ENCODE results near the gene C1GALT1. TPM values are rescaled to one million over a fixed set of nuclear protein-coding genes. Genes with fewer than 3 reads are reported as not detected.

The C1GALT1 gene
- total RNA-seq, 1 experiment from 2014 or later: 27.2 TPM

DNA sequence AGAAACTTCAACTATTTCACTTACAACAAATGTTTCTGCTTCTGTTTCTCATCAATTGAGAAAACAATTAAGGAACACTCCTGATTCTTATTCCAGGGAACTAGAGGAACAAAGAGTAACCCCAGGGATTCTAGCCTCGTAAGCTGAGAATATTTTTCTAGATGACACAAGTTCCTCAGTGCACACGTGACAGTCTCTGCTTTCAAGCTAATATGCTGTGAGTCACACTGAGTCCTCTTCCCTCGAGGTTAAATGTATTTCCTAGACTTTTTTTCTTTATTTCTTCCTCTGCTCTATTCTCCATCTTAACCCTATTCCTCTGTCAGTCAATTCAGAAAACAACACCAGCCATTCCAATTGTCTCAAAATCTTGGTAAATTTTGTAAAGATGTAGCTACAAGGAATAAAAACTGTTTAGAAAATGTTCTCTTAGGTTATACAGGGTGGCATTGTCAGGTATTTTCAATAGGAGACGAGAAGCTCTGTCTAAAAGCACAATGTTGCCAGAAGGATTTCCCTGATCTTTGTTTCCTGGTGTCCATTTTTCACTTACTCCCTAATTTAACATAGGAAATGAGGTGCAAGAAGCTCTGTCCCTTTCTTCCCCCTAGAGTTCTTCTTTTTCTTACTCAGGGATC, 5.8 kb upstream of the C1GALT1 start:
- Histone ChIP-seq H3K9me3 (ENCODE audit: control insufficient read depth in 1 of 2, insufficient read depth in 1 of 2, low read depth in 1 of 2, low read length in 2 of 2) (0 out of 4 replicates have a peak, but pooled peaks cover 0 to 3% of the 10 kb centered on the region in 2 experiments), H3K27ac (ENCODE audit: low read depth, low read length) (peak overlapping the region; percentile 62), H3K9me2 (ENCODE audit: insufficient read depth) (no peaks in the 10 kb centered on the region), H3K9ac (ENCODE audit: low read length) (peak overlapping the region; percentile 67), H3K36me3 (ENCODE audit: control insufficient read depth in 1 of 2, insufficient read depth in 2 of 2, low read length in 2 of 2) (no peaks in the 10 kb centered on the region), H3K4me1 (ENCODE audit: control insufficient read depth in 1 of 2, insufficient read depth in 2 of 2, low read length in 2 of 2) (peaks cover 35 to 53% of the 10 kb centered on the region in 2 experiments), H3K4me2 (ENCODE audit: low read length) (peak overlapping the region; percentile 80), H3K4me3 (replicated peaks in 1 of 2; ENCODE audit: low read depth in 1 of 2, low read length in 2 of 2) (peak overlapping the region; percentile 1 to 36; a peak in 2 of 4 replicates), H3K79me2 (ENCODE audit: insufficient read depth, low read length) (no peaks in the 10 kb centered on the region), H4K20me1 (ENCODE audit: insufficient read depth) (no peaks in the 10 kb centered on the region), H2AFZ (ENCODE audit: low read depth, low read length, poor library complexity, severe bottlenecking) (peak overlapping the region; percentile 34), H3K27me3 (ENCODE audit: insufficient read depth, low read length) (no peaks in the 10 kb centered on the region)
- ATAC-seq (peak; percentile 83), DNase-seq (ENCODE audit: low read depth, low spot score) (peak; percentile 76)
- intact Hi-C loops (cut with micrococcal nuclease): no loop called here
- ChIA-PET POLR2A (interaction anchor here (1.1 kb wide), 1 partner anchor 77 kb away, joined by 3 read pairs; no protein-coding TSS in a partner anchor), RAD21 (ENCODE audit: low non-redundant PET in 1 of 2, low total read pairs in 2 of 2, uncharacterized antibody in 2 of 2, unreplicated experiment in 2 of 2) (no interaction called here), CTCF (interaction anchor here (0.7 to 1.1 kb wide), 2 partner anchors 73 to 248 kb away, joined by 3 read pairs; no protein-coding TSS in a partner anchor)
- BruUV-seq (replicated peaks): no TSS peak
- TF ChIP-seq JUND (IDR thresholded peaks at IDR 0.05) (peak; percentile 71), POLR2AphosphoS5 (IDR thresholded peaks at IDR 0.05; ENCODE audit: low read depth, low read length) (peak; percentile 37; the same call in 1 of the 2 replicates), EGR1 (IDR thresholded peaks at IDR 0.05; ENCODE audit: low read depth) (no peak), CEBPB (IDR thresholded peaks at IDR 0.05; ENCODE audit: low read depth) (0 out of 2 replicates have a peak, but pooled peaks have one; percentile 43), FOSL1 (IDR thresholded peaks at IDR 0.05; ENCODE audit: low read depth) (peak; percentile 74), SP1 (IDR thresholded peaks at IDR 0.05; ENCODE audit: low read depth) (peak; percentile 63), EZH2phosphoT487 (IDR thresholded peaks at IDR 0.05; ENCODE audit: borderline replicate concordance) (no peak), CBX3 (IDR thresholded peaks at IDR 0.05; ENCODE audit: low read depth) (peak; percentile 66; the same call in 1 of the 2 replicates)
- TF ChIP-seq, protein P1, sequence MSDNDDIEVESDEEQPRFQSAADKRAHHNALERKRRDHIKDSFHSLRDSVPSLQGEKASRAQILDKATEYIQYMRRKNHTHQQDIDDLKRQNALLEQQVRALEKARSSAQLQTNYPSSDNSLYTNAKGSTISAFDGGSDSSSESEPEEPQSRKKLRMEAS (IDR thresholded peaks at IDR 0.05): peak; percentile 77

DNA sequence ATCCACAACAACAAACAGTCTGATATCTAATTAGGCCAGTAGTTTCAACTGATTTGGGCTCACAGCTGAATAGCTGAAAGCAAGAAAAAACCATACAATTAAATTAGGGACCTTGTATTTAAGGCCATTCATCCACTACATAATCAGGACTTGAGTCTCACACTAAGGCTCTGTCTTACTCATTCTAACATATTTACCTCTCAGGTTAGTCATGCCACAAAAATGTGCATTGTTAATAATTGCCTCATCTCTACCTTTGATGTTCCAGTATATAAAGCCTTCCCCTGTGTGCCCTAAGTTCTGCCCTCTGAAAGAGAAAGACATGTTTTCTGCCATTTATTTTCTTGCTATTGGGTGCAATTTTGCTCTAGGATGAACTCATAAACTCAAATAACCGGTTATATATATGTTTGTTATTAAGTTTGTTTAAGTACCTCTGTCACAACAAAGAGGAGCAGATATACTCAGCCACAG, 5.3 kb upstream of the C1GALT1 start:
- ChIA-PET RAD21 (ENCODE audit: low non-redundant PET in 1 of 2, low total read pairs in 2 of 2, uncharacterized antibody in 2 of 2, unreplicated experiment in 2 of 2) (no interaction called here), CTCF (interaction anchor here (0.7 to 1.1 kb wide), 2 partner anchors 74 to 247 kb away, joined by 3 read pairs; no protein-coding TSS in a partner anchor), POLR2A (interaction anchor here (1.1 kb wide), 1 partner anchor 78 kb away, joined by 3 read pairs; no protein-coding TSS in a partner anchor)
- DNase-seq (ENCODE audit: low read depth, low spot score) (peak; percentile 94), ATAC-seq (peak; percentile 79)
- H3K27me3 ChIP-seq (ENCODE audit: insufficient read depth, low read length): no peaks in the 10 kb centered on the region
- peak overlapping the region; percentile 62 for H3K27ac ChIP-seq (ENCODE audit: low read depth, low read length)
- H3K4me3 ChIP-seq (replicated peaks in 1 of 2; ENCODE audit: low read depth in 1 of 2, low read length in 2 of 2): peak overlapping the region; percentile 1 to 36; a peak in 2 of 4 replicates
- peak overlapping the region; percentile 80 for H3K4me2 ChIP-seq (ENCODE audit: low read length)
- 0 out of 4 replicates have a peak, but pooled peaks cover 0 to 3% of the 10 kb centered on the region in 2 experiments for H3K9me3 ChIP-seq (ENCODE audit: control insufficient read depth in 1 of 2, insufficient read depth in 1 of 2, low read depth in 1 of 2, low read length in 2 of 2)
- no peaks in the 10 kb centered on the region for H4K20me1 ChIP-seq (ENCODE audit: insufficient read depth)
- no TSS peak for BruUV-seq (replicated peaks)
- no peaks in the 10 kb centered on the region for H3K36me3 ChIP-seq (ENCODE audit: control insufficient read depth in 1 of 2, insufficient read depth in 2 of 2, low read length in 2 of 2)
- intact Hi-C loops (cut with micrococcal nuclease): no loop called here
- no peaks in the 10 kb centered on the region for H3K79me2 ChIP-seq (ENCODE audit: insufficient read depth, low read length)
- peak overlapping the region; percentile 67 for H3K9ac ChIP-seq (ENCODE audit: low read length)
- no peaks in the 10 kb centered on the region for H3K9me2 ChIP-seq (ENCODE audit: insufficient read depth)
- peaks cover 35 to 56% of the 10 kb centered on the region in 2 experiments for H3K4me1 ChIP-seq (ENCODE audit: control insufficient read depth in 1 of 2, insufficient read depth in 2 of 2, low read length in 2 of 2)
- peak overlapping the region; percentile 59 for H2AFZ ChIP-seq (ENCODE audit: low read depth, low read length, poor library complexity, severe bottlenecking)
- peak; percentile 25; the same call in 1 of the 2 replicates for TF ChIP-seq EGR1 (IDR thresholded peaks at IDR 0.05; ENCODE audit: low read depth)
- TF ChIP-seq, protein P2, sequence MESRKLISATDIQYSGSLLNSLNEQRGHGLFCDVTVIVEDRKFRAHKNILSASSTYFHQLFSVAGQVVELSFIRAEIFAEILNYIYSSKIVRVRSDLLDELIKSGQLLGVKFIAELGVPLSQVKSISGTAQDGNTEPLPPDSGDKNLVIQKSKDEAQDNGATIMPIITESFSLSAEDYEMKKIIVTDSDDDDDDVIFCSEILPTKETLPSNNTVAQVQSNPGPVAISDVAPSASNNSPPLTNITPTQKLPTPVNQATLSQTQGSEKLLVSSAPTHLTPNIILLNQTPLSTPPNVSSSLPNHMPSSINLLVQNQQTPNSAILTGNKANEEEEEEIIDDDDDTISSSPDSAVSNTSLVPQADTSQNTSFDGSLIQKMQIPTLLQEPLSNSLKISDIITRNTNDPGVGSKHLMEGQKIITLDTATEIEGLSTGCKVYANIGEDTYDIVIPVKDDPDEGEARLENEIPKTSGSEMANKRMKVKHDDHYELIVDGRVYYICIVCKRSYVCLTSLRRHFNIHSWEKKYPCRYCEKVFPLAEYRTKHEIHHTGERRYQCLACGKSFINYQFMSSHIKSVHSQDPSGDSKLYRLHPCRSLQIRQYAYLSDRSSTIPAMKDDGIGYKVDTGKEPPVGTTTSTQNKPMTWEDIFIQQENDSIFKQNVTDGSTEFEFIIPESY (IDR thresholded peaks at IDR 0.05; ENCODE audit: extremely low read depth, insufficient replicate concordance, low read length): peak; percentile 14
- TF ChIP-seq, protein P3, sequence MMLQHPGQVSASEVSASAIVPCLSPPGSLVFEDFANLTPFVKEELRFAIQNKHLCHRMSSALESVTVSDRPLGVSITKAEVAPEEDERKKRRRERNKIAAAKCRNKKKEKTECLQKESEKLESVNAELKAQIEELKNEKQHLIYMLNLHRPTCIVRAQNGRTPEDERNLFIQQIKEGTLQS (IDR thresholded peaks at IDR 0.05): peak; percentile 95; the same call in 1 of the 2 replicates
- TF ChIP-seq POLR2AphosphoS5 (IDR thresholded peaks at IDR 0.05; ENCODE audit: low read depth, low read length): peak; percentile 60
- peak; percentile 99 for TF ChIP-seq JUND (IDR thresholded peaks at IDR 0.05)
- TF ChIP-seq SP1 (IDR thresholded peaks at IDR 0.05; ENCODE audit: low read depth): peak; percentile 95
- no peak for TF ChIP-seq EZH2 (IDR thresholded peaks at IDR 0.05)
- TF ChIP-seq ZFX (IDR thresholded peaks at IDR 0.05): no peak
- peak; percentile 95 for TF ChIP-seq CBX3 (IDR thresholded peaks at IDR 0.05; ENCODE audit: low read depth)
- TF ChIP-seq SRF (IDR thresholded peaks at IDR 0.05; ENCODE audit: low read depth): peak; percentile 53; the same call in 1 of the 2 replicates
- TF ChIP-seq CEBPB (IDR thresholded peaks at IDR 0.05; ENCODE audit: low read depth): peak; percentile 98
- no peak for TF ChIP-seq ZNF274 (IDR thresholded peaks at IDR 0.05; ENCODE audit: low read depth, low read length)
- peak; percentile 72; the same call in 1 of the 2 replicates for TF ChIP-seq SIN3A (IDR thresholded peaks at IDR 0.05; ENCODE audit: low read depth)
- TF ChIP-seq TCF7L2 (IDR thresholded peaks at IDR 0.05; ENCODE audit: borderline replicate concordance, extremely low read depth, insufficient read depth, insufficient read length): peak; percentile 95

Data from HCT116 (cell line).